ENCODE data around the gene MICALL2.

MICALL2 gene

DNA sequence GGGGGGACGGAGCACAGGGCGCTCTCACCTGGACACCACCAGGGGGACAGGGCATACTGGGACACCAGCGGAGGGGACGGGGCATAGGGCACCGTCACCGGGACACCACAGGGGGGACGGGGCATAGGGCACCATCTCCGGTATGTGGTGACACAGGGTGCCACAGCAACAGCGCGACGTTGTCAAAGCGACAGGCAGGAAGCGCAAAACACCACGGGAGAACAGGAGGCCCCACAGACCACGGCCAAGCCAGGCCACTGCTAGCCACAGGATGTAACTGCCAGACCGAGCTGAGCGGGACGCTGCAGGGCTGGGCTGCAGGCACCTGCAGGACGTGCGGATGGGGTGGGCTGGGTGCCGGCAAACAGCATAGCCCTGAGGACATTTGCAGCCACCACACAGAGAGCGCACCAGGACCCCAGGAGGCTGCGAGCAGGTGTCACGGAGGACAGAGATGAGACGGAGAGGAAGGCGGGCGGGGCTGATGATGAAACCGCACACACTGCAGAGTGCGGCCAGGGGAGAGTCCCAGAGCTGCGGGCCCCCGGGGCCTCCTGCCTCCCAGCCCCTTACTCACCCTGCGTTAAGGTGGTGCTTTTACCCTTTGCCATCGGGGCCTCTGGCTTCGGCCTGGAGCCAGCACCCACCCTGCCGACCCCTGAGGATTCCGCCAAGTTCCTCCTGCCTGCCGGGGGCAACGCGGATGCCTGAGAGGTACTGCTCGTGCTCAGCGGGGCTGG, 17.5 kb downstream of the MICALL2 start:
- H3K4me2 ChIP-seq (ENCODE audit: low read length): no peak overlapping the region
- H3K27me3 ChIP-seq (ENCODE audit: control insufficient read depth, low read length): 0 out of 2 replicates have a peak, but pooled peaks cover 1% of the 10 kb centered on the region

GRCh38 chr7:1440620-1441019, 18.6 kb downstream of the MICALL2 start:
- Histone ChIP-seq H3K4me2 (ENCODE audit: low read length) (no peak overlapping the region), H3K4me3 (ENCODE audit: low read length) (no peak overlapping the region), H3K27ac (ENCODE audit: low read depth, low read length) (no peak overlapping the region), H3K27me3 (ENCODE audit: control insufficient read depth, low read length) (no peaks in the 10 kb centered on the region), H3F3A (ENCODE audit: control insufficient read depth, insufficient read depth) (peaks cover 5% of the 10 kb centered on the region; the same call in 1 of the 2 replicates), H3K9me2 (replicated peaks; ENCODE audit: control insufficient read depth, low read length) (no peaks in the 10 kb centered on the region), H4K20me1 (ENCODE audit: control insufficient read depth, insufficient read depth, low read depth, low read length) (no peaks in the 10 kb centered on the region), H3K36me3 (ENCODE audit: control insufficient read depth, low read length) (no peaks in the 10 kb centered on the region), H3K4me1 (ENCODE audit: control insufficient read depth, low read length) (no peaks in the 10 kb centered on the region), H3K9me3 (ENCODE audit: control insufficient read depth, insufficient read depth, low read length) (peaks cover 7% of the 10 kb centered on the region; the same call in 1 of the 2 replicates), H3K79me2 (ENCODE audit: control insufficient read depth, low read length) (no peaks in the 10 kb centered on the region)
- TF ChIP-seq, protein P1, sequence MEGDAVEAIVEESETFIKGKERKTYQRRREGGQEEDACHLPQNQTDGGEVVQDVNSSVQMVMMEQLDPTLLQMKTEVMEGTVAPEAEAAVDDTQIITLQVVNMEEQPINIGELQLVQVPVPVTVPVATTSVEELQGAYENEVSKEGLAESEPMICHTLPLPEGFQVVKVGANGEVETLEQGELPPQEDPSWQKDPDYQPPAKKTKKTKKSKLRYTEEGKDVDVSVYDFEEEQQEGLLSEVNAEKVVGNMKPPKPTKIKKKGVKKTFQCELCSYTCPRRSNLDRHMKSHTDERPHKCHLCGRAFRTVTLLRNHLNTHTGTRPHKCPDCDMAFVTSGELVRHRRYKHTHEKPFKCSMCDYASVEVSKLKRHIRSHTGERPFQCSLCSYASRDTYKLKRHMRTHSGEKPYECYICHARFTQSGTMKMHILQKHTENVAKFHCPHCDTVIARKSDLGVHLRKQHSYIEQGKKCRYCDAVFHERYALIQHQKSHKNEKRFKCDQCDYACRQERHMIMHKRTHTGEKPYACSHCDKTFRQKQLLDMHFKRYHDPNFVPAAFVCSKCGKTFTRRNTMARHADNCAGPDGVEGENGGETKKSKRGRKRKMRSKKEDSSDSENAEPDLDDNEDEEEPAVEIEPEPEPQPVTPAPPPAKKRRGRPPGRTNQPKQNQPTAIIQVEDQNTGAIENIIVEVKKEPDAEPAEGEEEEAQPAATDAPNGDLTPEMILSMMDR (IDR thresholded peaks at IDR 0.05; ENCODE audit: low read depth, low read length, poor library complexity, severe bottlenecking): no peak
- no peak for TF ChIP-seq EZH2phosphoT487 (IDR thresholded peaks at IDR 0.05; ENCODE audit: borderline replicate concordance, low read length)

More for the DNA sequence above, 17.5 kb downstream of the MICALL2 start:
- Histone ChIP-seq H3K4me1 (ENCODE audit: control insufficient read depth, low read length) (no peaks in the 10 kb centered on the region), H3K27ac (ENCODE audit: low read depth, low read length) (no peak overlapping the region), H3K4me3 (ENCODE audit: low read length) (no peak overlapping the region), H3K79me2 (ENCODE audit: control insufficient read depth, low read length) (no peaks in the 10 kb centered on the region), H3K9me3 (ENCODE audit: control insufficient read depth, insufficient read depth, low read length) (peaks cover 7% of the 10 kb centered on the region; the same call in 1 of the 2 replicates), H3K9me2 (replicated peaks; ENCODE audit: control insufficient read depth, low read length) (no peaks in the 10 kb centered on the region), H3K36me3 (ENCODE audit: control insufficient read depth, low read length) (no peaks in the 10 kb centered on the region), H4K20me1 (ENCODE audit: control insufficient read depth, insufficient read depth, low read depth, low read length) (no peaks in the 10 kb centered on the region), H3F3A (ENCODE audit: control insufficient read depth, insufficient read depth) (peaks cover 5% of the 10 kb centered on the region; the same call in 1 of the 2 replicates)
- no peak for TF ChIP-seq EZH2phosphoT487 (IDR thresholded peaks at IDR 0.05; ENCODE audit: borderline replicate concordance, low read length)
- TF ChIP-seq, protein P1 (IDR thresholded peaks at IDR 0.05; ENCODE audit: low read depth, low read length, poor library complexity, severe bottlenecking): no peak

DNA sequence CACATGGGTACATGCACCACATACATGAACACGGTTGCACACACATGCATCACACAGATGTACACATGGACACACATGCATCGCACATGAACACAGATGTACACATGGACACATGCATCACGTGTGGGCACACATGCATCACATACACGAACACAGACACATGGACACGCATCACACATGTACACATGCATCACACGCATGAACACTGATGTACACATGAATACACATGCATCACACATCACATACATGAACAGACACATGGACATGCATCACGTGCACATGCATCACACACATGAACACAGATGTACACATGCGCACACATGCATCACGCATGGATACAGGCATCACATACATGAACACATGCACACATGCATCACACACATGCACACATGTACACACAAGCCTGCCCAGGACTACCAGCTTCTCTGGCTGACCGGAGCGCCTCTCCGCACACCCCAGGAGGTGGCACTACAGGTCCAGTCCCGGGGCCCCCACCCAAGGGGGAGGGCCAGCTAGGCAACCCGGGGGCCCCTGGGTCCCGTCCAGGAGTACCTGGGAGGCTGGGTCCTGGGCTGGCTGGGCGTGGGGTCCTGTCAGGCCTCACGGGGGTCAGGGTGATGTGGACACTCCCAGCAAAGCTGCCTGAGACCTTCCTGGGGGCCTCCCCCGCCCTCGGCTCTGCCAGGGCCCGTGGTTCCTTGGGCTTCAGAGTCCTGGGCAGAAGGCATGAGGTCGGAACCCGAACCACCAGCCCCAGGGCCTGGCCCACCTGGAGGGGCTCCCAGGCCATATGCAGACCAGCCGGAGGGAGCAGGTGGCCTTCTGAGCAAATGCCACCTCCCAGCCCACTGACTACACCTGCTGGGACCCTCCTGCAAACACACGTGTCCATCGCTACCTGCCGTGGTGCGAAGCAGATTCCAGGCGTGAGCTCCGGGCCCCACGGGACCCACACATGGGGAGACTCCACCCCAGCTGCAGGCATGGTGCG, 19.6 kb downstream of the MICALL2 start:
- Histone ChIP-seq H3K36me3 (ENCODE audit: control insufficient read depth, low read length) (no peaks in the 10 kb centered on the region), H3K27ac (ENCODE audit: low read depth, low read length) (no peak overlapping the region), H3K4me2 (ENCODE audit: low read length) (no peak overlapping the region), H3K9me2 (replicated peaks; ENCODE audit: control insufficient read depth, low read length) (no peaks in the 10 kb centered on the region), H3K4me1 (ENCODE audit: control insufficient read depth, low read length) (no peaks in the 10 kb centered on the region), H3K27me3 (ENCODE audit: control insufficient read depth, low read length) (no peaks in the 10 kb centered on the region), H3K79me2 (ENCODE audit: control insufficient read depth, low read length) (no peaks in the 10 kb centered on the region), H3K9me3 (ENCODE audit: control insufficient read depth, insufficient read depth, low read length) (peaks cover 7% of the 10 kb centered on the region; the same call in 1 of the 2 replicates), H4K20me1 (ENCODE audit: control insufficient read depth, insufficient read depth, low read depth, low read length) (no peaks in the 10 kb centered on the region), H3K4me3 (ENCODE audit: low read length) (no peak overlapping the region), H3F3A (ENCODE audit: control insufficient read depth, insufficient read depth) (peaks cover 5% of the 10 kb centered on the region; the same call in 1 of the 2 replicates)
- TF ChIP-seq, protein P1 (IDR thresholded peaks at IDR 0.05; ENCODE audit: low read depth, low read length, poor library complexity, severe bottlenecking): no peak
- TF ChIP-seq EZH2phosphoT487 (IDR thresholded peaks at IDR 0.05; ENCODE audit: borderline replicate concordance, low read length): no peak
